PFSK-1 (cell line): ENCODE results near the gene SP2.

Experiments
- FOXP2 ChIP-seq: optimal IDR thresholded peaks from 2 replicates; pipeline ENCODE3; 2011; ENCODE audit warnings: borderline replicate concordance, control low read depth, inconsistent platforms; ENCODE audit not compliant: insufficient read depth; ENCODE audit errors: extremely low read length, extremely low read depth
- POLR2AphosphoS5 ChIP-seq: IDR thresholded peaks from 2 replicates; pipeline ENCODE4 v1.6.1; 2012; ENCODE audit warnings: low read depth, mild to moderate bottlenecking, control low read depth, low read length, moderate library complexity
- SIN3A ChIP-seq: IDR thresholded peaks from 2 replicates; pipeline ENCODE4 v1.6.1; 2012; ENCODE audit warnings: mild to moderate bottlenecking, low read length, moderate library complexity, borderline replicate concordance; ENCODE audit not compliant: insufficient read depth
- TAF1 ChIP-seq: IDR thresholded peaks from 2 replicates; pipeline ENCODE4 v1.6.1; 2012; ENCODE audit warnings: low read length, control low read depth, borderline replicate concordance; ENCODE audit not compliant: insufficient read depth

DNA sequence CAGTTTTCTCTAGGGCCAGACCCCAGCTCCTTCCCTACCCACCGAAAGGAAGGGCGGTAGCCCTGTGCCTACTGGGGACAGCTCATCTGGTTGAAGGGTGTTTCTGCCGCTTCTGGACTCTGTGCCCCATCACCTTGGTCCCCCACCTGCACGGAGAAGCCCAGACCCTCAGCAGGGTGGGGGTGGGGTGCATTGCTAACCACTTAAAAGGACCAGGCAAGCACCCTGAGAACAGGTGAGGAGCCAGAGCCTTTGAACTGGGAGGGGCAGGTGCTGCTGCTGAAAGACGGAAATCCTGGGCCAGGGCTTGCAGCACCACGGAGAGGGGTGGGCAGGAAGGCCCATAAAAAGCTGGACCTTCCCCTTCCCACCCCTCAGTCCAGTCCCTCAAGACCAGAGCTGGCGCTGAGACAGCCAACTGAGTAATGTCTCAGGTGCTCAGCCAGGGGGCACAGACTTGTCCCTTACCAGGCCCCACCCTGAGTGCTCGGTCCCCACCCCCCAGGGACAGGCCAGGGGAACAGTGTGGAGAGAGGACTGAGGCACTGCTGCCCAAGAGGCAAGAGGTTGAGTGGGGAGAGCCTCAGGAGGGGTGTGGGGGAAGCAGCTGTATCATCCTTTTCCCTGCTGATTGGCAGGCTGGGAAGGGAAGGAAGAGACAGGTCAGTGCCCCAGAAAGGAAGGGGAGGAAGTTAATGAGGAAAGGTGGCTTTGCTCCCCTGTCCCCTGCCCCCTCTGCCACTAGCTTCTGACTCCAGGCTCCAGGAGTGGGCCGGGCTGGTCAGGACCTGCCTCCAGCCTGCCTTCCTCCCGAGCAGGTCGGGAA lies 10.9 kb upstream of the SP2 start:
- TF ChIP-seq FOXP2 = no peak
- TF ChIP-seq TAF1 = no peak
- TF ChIP-seq POLR2AphosphoS5 = no peak
- TF ChIP-seq SIN3A = no peak
